Fibroblast of the aortic adventitia (primary cell): Measurements from ENCODE around the gene MIP. TPM values are rescaled to one million over a fixed set of nuclear protein-coding genes. Genes with fewer than 3 reads are reported as not detected.
A peak's percentile ranks its signal among the peaks of the same experiment; 100 is the strongest.
"Not testable (repeated sequence)": the region's sequence is repeated elsewhere in the genome, so short reads cannot be mapped to it uniquely, and the experiment has no call there.

Source experiments
- DNase-seq: peaks from one replicate; pipeline ENCODE4 v3.0.0-alpha.2; 2010; ENCODE audit warnings: low read depth
- H3K4me3 ChIP-seq: 2 replicates; pipeline ENCODE4 v1.5.1; 2011; ENCODE audit warnings: low read depth, mild to moderate bottlenecking, control low read depth, low read length, moderate library complexity
- total RNA-seq: library from RNA; depleted of rRNA; stranded (reverse); fragments of >200 nt; gene quantifications from 2 replicates; pipeline ENCODE4 v1.2.3, GENCODE V29; 2012; ENCODE audit warnings: low replicate concordance
- TF ChIP-seq, protein P1 (sequence below): IDR thresholded peaks from 2 replicates; pipeline ENCODE4 v1.5.1; 2011; ENCODE audit warnings: mild to moderate bottlenecking, low read length, control low read depth, inconsistent platforms; ENCODE audit not compliant: insufficient read depth

The MIP gene
- total RNA-seq, 1 donor, result not detected

DNA sequence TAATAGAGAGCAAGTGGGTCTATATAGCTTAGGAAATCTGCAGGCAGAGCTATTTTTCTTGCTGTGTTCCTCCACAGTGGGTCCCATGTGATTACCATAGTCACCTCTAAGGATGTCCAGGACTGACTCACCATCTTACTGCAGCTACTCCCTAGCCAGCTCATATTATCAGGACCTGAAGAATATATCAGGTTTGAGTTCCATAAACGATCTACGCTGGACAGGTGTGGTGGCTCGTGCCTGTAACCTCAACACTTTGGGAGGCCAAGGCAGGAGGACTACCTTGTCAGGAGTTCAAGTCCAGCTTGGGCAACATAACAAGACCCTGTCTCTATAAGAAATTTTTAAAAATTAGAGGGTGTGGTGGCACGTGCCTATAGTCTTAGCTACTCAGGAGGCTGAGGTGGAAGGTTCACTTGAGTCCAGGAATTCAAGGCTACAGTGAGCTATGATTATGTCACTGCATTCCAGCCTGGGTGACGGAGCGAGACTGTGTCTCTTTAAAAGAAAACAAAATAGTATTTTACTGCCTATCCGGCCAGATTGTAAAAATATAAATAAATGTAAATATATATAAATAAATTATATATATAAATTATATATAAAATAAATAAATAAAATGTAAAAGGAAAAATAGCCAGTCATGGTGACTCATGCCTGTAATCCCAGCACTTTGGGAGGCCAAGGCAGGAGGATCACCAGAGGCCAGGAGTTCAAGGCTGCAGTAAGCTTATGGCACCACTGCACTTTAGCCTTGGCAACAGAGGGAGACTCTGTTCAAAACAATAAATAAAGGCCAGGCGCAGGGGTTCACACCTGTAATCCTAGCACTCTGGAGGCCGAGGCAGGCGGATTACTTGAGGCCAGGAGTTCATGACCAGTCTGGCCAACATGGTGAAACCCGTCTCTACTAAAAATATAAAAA lies 7.0 kb upstream of the MIP start:
- TF ChIP-seq, protein P1, sequence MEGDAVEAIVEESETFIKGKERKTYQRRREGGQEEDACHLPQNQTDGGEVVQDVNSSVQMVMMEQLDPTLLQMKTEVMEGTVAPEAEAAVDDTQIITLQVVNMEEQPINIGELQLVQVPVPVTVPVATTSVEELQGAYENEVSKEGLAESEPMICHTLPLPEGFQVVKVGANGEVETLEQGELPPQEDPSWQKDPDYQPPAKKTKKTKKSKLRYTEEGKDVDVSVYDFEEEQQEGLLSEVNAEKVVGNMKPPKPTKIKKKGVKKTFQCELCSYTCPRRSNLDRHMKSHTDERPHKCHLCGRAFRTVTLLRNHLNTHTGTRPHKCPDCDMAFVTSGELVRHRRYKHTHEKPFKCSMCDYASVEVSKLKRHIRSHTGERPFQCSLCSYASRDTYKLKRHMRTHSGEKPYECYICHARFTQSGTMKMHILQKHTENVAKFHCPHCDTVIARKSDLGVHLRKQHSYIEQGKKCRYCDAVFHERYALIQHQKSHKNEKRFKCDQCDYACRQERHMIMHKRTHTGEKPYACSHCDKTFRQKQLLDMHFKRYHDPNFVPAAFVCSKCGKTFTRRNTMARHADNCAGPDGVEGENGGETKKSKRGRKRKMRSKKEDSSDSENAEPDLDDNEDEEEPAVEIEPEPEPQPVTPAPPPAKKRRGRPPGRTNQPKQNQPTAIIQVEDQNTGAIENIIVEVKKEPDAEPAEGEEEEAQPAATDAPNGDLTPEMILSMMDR, result no peak
- DNase-seq, result peak; percentile 23
- H3K4me3 ChIP-seq, result no peak overlapping the region

- no peak for DNase-seq
- H3K4me3 ChIP-seq, result no peak overlapping the region
- TF ChIP-seq, protein P1, result no peak
Measured at GRCh38 chr12:56457817-56458216, 3.4 kb upstream of the MIP start.

DNA sequence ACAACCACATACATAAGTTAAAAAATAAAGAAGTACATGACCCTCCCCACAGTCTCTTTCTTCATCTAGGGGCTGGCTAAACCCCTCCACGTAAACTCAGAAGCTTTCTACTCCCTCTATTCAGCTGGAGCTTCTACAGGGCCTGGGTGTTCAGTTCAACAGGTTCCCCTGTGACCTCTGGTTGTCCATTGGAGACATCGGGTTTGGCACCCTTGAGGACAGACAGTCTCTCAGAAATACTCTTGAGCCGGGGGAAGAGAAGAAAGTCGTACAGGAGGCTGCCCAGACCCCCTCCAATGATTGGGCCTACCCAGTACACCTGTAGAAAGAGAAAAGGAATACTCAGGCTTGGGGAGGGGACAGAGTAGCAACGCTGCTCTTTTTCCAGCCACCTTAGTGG lies 3.3 kb downstream of the MIP start:
- no peak overlapping the region for H3K4me3 ChIP-seq
- TF ChIP-seq, protein P1, result no peak
- no peak for DNase-seq

GRCh38 chr12:56450241-56450640 lies 4.2 kb downstream of the MIP start:
- TF ChIP-seq, protein P1, result no peak
- no peak for DNase-seq
- no peak overlapping the region for H3K4me3 ChIP-seq

- TF ChIP-seq, protein P1, result no peak
- DNase-seq, result no peak
- H3K4me3 ChIP-seq, result peak overlapping the region; percentile 75
Measured at GRCh38 chr12:56449622-56449984, 4.9 kb downstream of the MIP start.

GRCh38 chr12:56448860-56449621 lies 5.4 kb downstream of the MIP start, which contains the start of gene TIMELESS:
TSS of gene TIMELESS (minus strand) at chr12:56449426. CDS start at chr12:56434170, 15,256 bp downstream.
- peak; percentile 83 for DNase-seq
- TF ChIP-seq, protein P1, result no peak
- H3K4me3 ChIP-seq, result peak within 1 kb of the TSS; percentile 75

DNA sequence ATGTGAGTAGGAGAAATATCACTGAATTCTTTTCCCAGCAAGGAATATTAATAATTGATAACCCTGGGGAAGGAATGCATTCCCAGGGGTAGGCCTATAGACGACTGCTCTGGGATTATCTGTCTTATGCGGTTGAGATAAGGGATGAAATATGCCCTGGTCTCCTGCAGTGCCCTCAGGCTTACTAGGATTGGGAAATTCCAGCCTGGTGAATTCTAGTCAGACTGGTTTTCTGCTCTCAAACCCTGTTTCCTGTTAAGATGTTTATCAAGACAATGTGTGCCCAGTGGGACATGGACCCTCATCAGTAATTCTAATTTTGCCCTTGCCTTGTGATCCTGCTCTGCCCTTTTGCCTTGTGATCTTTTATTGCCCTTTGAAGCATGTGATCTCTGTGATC lies 11.2 kb downstream of the MIP start:
- DNase-seq, H3K4me3 ChIP-seq: not testable (repeated sequence)
